Middle frontal gyrus (tissue), 1 donor: ENCODE data around the gene LIPT2.
A peak's percentile ranks its signal among the peaks of the same experiment; 100 is the strongest.

Experiments used
- DNase-seq: peaks from one replicate; pipeline ENCODE4 v3.0.0-alpha.2; 2015; ENCODE audit warnings: low spot score; ENCODE audit errors: extremely low spot score

LIPT2 gene

DNA sequence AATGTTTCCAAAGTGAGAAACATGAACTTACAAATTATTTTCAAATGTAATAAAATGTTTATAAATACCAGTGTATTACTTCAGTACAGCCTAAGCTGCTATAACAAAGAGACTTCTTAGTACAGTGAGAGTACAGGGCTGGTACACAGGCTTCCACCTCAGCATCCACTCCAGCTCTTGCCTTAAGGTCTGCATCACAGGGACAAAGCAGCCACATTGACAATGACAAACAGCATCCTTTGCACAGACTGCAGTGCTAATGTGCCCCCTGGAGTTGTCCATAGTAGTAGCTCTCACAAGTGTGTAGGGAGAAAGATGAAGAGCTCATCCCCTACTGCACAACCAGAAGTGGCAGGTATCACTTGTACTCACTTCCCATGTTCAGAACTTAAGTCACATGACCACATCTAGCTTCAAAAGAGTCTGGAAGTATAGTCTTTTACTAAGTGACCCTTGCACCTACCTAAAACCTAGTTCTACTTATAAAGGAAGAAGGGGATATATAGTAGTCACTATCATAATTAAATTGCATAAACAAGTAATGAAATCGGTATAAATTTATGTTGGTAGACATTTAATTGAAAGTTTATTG is 10.7 kb upstream of the LIPT2 start:
- DNase-seq = no peak

DNA sequence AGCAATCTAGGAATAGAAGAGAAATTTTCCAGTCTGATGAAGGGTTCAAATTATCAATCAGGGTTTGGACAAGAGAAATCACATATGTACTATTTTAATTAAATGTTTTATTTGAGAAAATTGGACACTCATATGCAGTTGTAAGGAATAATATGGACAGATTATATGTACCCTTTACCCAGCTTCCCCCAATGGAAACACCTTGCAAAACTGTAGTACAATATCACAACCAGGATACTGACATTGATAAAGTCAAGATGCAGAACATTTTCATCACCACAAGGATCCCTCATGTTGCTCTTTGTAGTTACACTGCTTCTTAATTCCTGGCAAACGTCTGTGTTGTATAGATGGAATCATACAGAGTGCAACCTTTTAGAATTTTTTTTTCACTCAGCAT is 1.4 kb upstream of the LIPT2 start:
- no peak for DNase-seq

DNA sequence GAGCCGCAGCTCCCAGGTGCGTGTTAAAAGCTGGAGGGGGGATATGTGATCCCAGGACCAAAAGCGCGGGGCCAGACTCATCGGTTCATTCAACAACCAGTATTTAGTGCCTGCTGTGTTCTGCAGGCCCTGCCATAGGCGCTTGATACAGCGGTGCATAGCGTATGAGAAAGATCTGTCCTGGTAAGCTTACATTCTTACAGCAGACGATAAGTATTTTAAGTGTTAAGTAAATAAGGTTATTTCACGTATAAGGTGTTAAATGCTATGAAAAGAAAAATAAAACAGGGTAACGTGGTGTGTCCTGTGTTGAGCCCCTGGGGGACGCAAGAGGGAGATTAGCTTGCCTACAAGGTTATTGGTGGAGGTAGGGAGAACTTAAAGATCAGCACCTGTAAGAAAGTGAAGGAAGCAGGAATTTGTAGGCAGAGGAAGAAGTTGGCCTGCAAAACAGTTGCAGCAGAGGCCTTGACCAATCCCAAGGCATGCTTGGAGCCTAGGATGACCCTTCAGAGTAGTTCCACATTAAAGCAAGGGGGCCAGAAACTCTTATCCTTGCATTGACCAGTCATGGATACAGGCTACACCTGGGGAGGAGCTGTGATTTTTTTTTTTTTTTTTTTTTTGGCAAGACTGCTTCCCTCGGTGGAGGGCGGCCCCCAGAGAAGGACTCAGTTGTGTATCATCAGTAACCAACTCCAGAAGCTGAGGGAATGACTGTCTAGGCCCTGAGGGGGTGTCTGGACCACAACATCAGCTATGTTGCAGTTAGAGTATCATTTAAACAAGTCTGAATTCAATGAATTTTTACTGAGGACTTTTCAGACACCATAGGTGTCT is 487 bp upstream of the LIPT2 start:
- DNase-seq = no peak

DNA sequence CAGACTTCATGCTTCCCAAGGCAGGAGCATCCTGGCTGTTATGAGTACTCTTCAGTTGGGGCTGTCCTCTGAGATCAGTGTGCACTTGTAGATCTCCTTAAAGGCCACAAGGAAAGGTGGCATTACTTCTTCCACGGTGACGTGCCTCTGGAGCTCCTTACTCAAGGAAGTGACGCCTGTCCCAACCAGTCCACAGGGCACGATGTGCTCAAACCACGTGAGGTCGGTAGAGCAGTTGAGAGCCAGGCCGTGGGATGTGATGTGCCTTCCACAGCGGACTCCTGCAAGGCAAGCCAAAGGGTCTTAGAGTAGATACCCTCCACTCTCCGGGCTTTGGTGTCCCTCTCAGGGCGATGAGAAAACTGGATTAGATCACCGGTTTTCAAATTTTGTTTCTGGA is 1.4 kb downstream of the LIPT2 start:
- no peak for DNase-seq

DNA sequence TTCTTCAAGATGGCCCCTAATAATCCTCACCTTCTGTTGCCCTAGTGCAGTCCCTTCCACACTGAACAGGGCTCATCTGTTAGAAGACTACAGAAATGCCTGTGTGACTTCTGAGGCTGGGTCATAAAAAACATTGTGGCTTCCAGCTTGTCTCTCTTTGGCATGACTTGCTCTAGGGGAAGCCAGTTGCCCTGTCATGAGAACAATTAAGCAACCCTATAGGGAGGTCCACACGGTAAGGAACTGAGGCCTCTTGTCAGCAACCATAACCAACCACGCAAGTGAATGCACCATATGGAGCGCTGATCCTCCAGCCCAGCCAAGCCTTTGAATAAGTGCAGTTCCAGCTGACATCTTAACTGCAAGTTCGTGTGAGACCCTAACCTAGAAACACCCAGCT is 2.6 kb downstream of the LIPT2 start:
- DNase-seq = no peak

DNA sequence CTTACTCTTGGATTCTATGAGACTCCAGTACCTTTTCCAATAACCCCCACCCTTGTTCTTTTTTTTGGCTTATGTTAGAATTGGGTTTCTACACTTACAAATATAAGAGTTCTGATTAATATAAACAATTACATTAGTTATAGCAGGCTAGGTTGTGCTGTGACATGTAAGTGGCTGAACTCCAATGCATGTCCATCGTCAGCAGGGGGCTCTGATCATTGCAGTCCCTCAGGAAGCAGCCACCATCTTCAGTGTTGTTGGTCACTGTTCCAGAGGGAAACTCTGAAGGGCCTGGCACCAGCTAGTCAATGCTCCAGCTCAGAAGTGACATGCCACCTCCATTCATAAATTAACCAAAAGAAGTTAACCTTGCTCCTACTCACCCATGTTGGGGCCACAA is 5.6 kb downstream of the LIPT2 start:
- DNase-seq = no peak

DNA sequence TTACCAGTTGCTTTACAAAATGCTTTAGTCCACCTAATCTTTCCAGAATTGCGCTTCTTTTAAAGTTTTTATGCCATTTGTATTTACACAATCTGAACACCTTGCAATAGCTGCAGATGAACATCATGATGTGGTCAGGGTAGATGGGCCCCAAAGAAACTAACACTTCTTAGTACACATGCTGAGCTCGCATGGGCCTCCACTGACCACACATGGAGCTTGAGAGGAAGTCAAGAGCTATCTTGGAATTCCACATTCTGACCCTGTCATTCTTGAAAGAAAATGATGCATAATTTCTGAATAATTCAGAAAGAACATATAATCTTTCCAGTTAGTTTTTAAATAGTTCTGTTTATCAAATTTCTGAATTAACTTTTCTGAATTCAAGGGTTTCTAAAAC is 7.7 kb downstream of the LIPT2 start:
- no peak for DNase-seq

DNA sequence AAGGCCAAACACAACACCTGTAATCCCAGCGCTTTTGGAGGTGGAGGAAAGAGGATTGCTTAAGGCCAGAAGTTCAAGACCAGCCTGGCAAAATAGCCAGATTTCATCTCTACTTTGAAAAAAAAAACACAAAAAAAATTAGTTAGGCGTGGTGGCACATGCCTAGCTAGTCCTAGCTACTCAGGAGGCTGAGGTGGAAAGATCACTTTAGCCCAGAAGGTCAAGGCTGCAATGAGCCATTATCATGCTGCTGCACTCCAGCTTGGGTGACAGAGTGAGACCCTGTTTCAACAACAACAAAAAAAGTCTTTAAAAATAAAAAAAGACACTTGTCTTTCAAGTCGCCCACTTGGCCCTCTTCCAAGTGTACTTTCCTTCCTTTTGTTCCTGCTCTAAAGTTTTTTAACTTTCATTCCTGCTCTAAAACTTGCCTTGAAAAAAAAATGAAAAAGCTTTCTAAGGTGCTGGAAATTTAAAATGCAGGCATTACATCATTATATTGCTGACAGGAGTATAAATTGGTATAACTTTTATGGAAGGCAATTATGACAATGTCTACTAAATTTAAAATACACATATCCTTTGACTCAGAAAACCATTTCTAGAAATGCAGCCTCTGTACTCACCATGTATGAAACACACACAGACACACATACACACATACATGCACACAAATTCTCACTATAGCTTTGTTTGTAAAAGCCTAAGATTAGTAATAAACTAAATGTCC is 12.7 kb downstream of the LIPT2 start:
- DNase-seq = no peak

DNA sequence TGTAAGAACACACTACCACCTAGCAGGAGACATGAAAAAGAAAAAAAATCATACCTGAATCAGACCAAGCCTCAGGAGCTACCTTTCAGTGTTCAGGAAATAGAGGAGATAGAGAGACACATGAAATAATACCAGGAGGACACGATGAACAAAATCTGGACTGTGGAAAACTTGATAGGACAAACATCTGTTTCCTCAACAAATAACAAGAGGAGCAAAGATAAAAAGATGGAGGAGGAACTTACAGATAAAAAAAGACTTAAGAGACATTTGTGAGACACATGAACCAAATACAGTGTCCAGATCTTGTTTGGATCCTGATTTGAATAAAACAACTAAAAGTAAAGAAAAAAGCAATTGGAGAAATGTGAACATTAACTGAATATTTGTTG is 13.8 kb downstream of the LIPT2 start:
- no peak for DNase-seq

DNA sequence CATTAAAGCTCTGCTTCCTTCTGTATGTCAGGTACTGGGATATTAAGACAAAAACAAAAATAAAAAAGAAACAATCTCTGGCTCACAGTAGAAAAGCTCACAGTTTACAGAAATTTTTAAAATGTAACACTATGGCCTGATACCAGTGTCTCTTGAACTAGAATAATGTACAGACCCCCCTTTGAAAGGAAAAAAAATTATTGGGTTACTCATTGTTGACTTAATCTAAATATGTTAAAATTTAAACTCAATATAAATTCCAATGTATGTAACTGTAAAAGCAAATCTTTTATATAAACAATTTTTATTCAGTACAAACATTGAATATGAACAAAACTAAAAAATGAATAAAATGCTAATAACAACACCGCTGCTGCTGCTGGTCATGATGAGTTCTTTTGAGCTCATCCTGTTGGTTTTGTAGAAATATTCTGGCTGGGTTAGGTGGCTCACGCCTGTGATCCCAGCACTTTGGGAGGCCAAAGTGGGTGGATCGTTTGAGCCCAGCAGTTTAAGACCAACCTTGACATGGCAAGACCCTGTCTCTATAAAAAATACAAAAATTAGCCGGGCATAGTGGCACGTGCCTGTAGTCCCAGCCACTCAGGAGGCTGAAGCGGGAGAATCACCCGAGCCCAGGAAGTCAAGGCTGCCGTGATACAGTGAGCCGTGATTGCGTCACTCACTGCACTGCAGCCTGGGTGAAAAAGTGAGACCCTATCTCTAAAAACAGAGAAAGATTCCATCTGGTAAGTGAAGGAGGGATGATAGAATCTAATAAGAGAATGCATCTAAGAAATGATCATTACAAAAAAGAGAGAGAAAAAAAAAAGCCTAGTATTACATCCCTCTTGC is 14.4 kb downstream of the LIPT2 start:
- DNase-seq = no peak

DNA sequence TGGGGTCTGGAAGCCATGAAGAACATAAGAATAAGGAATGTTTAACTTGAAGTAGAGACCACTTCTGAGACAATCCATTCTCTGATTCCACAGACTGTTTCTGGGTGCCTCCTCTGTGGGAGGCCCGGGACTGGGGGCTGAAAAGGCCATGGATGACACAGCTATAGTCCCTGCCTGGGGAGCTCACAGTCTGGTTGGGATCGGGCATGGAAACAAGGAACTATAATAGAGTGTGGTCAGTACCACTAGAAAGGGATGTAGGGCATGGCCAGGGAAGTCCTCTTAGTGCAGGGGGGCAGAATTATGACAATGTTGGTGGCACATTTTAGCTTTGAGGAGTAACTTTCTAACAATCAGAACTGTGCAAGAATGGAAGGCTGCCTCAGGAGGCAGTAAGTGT is 17.0 kb downstream of the LIPT2 start:
- no peak for DNase-seq

DNA sequence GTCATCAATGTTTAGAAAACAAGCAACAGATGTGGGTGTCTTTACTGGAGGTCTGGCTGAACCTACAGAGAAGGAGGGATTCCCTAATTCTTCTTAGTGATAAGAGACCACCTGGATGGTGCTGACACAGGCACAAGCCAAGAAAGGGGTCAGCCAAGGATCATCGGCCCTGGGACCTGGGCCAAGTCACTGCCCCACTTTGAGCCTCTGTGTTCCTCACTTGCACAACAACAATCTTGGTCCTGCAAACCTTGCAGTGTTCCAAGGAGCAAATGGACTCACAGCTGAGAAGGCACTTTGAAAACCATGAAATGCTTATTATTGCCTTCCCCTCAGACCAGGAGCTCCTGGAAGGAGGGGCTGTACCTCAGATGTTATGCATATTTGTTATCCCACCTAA is 19.2 kb downstream of the LIPT2 start:
- DNase-seq = no peak

DNA sequence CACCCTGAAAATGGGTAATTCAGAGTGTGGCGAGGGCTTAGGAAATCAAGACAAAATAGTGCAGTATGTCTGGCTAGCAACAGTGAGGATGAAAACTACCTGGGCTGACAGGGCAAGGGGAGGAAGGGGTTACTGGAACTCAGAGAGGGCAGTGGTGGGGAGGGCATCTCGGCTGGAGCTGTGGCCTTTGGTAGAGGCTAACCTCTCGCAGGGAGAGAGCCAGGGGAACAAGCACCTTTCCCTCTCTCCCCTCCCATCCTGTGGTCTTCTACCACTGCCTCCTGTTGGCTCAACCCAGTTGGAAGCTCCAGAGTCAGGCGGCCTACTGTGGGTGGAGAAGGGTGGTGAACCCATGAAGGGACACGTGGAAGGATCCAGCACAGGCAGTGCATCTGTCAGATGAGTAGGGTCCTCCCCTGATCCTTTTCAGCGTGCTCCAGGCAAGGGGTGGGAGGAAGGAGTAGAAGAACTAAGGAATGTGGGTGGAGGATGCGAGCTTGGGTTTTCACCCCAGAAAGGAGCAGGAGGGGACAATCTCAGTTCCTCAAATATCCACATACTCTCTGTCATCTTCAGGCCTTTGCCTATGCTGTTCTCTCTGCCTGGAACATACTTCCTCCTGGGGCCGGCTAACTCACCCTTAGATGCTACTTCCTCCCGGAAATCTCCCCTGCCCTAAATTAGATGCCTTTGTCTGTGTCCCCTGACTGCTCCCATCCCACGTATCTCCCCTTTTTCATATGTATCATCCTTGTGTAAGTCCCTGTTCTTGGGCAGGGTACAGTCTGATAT is 19.9 kb downstream of the LIPT2 start:
- DNase-seq = no peak

DNA sequence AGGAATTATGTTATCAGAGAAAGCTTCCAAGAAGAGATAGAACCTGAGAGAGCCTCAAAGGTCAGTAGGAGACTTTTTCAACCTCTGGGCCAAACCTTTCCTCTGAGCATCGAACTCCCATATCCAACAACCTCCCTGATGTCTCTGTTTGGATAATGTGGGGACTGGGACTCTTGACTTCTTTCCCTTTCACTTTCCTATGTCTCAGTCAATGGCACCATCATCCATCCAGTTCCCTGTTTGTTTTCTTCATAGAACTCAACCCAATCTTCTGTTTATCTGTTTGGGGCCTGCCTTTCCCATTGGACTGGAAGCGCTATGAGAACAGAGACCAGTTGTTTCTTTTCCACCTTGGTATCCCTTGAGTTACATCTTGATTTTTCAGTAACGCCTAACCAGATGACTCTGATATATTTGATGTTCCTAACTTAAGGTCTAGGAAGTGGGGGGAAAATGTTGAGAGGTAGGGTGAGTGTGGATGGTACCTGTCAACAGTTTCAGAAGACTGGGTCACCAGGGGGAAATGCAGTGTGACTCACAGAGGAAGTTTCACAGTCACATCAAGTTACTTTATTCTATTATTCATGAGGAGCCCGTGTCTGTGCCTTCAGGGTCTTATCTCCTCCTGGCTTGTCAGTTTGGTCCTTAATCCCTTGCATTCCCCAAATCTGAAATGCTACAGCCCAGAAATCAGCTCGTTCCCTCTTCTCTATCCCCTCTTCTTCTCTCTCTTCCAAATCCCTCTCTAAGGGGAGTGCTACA is 21.7 kb downstream of the LIPT2 start:
- no peak for DNase-seq

DNA sequence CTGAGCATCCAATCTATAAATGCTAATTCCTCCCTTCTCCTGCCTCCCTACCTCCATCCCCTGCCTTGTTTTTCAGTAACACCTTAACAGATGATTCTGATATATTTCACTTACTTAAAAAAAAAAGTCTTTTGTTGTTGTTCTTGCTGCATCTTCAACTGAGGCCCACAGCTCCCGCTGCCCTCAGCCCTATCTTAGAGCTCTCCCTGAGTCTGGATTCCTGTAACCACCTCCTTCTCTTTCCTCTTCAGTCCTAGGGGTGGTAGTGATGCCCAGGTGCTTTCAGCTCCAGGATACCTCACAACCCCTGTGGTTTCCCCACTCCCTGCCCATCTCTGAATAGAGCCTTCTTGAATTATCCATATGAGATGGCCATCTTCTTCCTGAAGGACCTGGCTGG is 22.5 kb downstream of the LIPT2 start:
- no peak for DNase-seq

DNA sequence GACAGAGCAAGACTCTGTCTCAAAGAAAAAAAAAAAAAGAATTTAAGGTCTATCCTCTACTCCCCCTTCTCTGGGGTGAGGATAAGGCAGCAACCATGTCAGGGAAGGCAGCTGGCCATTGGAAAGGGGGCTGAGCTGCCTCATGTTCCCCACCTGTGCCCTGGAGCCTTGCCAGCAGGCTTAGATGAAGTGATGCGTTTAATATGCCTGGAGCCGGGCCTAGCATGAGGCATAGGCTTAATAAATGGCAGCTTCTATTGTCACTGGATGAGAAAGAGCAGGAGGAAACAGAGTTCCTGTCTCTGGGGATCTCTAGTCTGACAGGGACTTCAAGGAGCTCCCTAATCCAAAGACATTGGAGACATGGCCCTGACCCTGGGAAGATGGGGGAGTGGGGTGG is 23.0 kb downstream of the LIPT2 start:
- DNase-seq = no peak

DNA sequence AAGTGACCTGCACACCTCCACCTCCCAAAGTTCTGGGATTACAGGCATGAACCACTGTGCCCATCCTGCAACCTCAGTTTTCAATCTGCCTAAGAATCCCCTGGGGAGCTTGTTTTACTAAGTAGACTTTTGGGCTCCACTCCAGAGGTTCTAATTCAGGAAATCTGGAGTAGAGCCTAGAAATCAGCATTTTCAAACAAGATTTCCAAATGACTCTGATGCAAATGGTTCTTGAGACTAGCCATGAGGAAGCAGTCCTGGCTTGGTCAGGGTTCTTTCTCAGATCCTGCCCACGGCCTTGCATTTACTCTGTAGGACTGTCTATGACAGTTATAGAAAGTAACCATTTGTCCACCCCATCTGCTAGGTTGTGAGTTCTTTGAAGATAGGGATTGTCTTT is 24.6 kb downstream of the LIPT2 start:
- peak; percentile 4 for DNase-seq

DNA sequence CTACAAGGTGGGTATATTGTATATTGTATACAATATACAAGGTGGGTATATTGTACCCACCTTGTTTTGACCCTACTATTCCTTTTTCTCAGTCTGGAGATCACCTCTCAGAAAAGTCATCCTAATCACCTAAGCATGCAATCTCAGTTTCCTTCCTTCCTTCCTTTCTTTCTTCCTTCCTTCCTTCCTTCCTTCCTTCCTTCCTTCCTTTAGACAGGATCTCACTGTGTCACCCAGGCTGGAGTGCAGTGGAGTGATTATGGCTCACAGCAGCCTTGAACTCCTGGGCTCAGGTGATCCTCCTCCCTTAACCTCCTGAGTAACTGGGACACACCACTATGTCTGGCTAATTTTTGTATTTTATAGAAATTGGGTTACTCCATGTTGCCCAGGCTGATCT is 25.0 kb downstream of the LIPT2 start:
- no peak for DNase-seq

DNA sequence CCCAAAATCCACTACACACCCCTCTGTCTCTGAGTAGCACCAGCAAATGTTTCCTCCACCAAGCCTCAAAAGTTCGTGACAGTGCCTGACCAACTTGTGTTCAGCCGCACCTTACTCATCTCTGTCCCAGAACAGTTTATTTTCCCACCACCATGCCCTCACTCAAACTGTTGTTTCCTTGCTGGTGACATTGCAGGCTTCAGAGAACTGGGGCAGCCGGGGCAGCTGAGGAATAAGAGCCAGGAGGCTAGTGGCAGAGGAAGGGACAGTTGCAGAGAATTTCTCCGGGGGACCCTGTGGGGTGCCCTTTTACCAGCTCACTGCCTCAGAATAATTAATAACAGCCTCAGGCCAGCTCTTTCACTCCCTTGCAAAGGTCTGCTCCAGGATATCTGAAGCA is 25.5 kb downstream of the LIPT2 start:
- no peak for DNase-seq
